Nasal cavity respiratory epithelium epithelial cell of viscerocranial mucosa (primary cell): Measurements from ENCODE around the gene ATG2B. TPM values are rescaled to one million over a fixed set of nuclear protein-coding genes. Genes with fewer than 3 reads are reported as not detected.

Experiments
- total RNA-seq: library from RNA; depleted of rRNA; stranded (reverse); fragments of >200 nt; gene quantifications from 2 replicates; pipeline ENCODE4 v1.2.3, GENCODE V29; 2014

The ATG2B gene, protein sequence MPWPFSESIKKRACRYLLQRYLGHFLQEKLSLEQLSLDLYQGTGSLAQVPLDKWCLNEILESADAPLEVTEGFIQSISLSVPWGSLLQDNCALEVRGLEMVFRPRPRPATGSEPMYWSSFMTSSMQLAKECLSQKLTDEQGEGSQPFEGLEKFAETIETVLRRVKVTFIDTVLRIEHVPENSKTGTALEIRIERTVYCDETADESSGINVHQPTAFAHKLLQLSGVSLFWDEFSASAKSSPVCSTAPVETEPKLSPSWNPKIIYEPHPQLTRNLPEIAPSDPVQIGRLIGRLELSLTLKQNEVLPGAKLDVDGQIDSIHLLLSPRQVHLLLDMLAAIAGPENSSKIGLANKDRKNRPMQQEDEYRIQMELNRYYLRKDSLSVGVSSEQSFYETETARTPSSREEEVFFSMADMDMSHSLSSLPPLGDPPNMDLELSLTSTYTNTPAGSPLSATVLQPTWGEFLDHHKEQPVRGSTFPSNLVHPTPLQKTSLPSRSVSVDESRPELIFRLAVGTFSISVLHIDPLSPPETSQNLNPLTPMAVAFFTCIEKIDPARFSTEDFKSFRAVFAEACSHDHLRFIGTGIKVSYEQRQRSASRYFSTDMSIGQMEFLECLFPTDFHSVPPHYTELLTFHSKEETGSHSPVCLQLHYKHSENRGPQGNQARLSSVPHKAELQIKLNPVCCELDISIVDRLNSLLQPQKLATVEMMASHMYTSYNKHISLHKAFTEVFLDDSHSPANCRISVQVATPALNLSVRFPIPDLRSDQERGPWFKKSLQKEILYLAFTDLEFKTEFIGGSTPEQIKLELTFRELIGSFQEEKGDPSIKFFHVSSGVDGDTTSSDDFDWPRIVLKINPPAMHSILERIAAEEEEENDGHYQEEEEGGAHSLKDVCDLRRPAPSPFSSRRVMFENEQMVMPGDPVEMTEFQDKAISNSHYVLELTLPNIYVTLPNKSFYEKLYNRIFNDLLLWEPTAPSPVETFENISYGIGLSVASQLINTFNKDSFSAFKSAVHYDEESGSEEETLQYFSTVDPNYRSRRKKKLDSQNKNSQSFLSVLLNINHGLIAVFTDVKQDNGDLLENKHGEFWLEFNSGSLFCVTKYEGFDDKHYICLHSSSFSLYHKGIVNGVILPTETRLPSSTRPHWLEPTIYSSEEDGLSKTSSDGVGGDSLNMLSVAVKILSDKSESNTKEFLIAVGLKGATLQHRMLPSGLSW (N-terminal part only)
- 12.0 and 19.5 TPM in 2 replicates for total RNA-seq

GRCh38 chr14:96362965-96363750 is at the start of gene ATG2B, which contains the start of gene GSKIP:
ATG2B (minus strand) TSS chr14:96363341; CDS start chr14:96362976, 365 bp downstream.
GSKIP (plus strand) TSS chr14:96363526; CDS start chr14:96382248, 18,722 bp downstream.

GRCh38 chr14:96255501-96256366 is 107.4 kb downstream of the ATG2B start, which contains the start of gene BDKRB1:
BDKRB1 (plus strand) TSS chr14:96256210; CDS start chr14:96263683, 7,473 bp downstream.

Other genes with a start within 250 kb of the ATG2B start
- 4.8 and 9.0 TPM in 2 replicates for gene BDKRB2, start 158.5 kb downstream of the ATG2B start, total RNA-seq
- gene BDKRB1, start 107.1 kb downstream of the ATG2B start, total RNA-seq, result 0.71 and 2.1 TPM in 2 replicates
- gene GSKIP, start 185 bp upstream of the ATG2B start, total RNA-seq, result 62.5 and 76.5 TPM in 2 replicates
- 0.34 and 0.85 TPM in 2 replicates for gene AK7, start 28.8 kb upstream of the ATG2B start, total RNA-seq
- gene PAPOLA, start 139.0 kb upstream of the ATG2B start, total RNA-seq, result 105 and 182 TPM in 2 replicates